T-helper 1 cell treated with Interleukin-12 subunit alpha and Interleukin-12 subunit beta and Interleukin-4 antibody, amounts not matched to agents 30 μg/mL and 1 μg/mL, for 36 hours (primary cell): ENCODE data around the gene RGR.
"Not testable (repeated sequence)": the region's sequence is repeated elsewhere in the genome, so short reads cannot be mapped to it uniquely, and the experiment has no call there.

ENCODE experiments used
- H3K27ac Mint-ChIP-seq: one replicate; pipeline ENCODE4 v1.8.0; 2021; ENCODE audit warnings: mild to moderate bottlenecking, mixed read lengths
- H3K27me3 Mint-ChIP-seq: one replicate; pipeline ENCODE4 v1.8.0; 2021; ENCODE audit warnings: low read depth, mixed read lengths
- H3K36me3 Mint-ChIP-seq: one replicate; pipeline ENCODE4 v1.8.0; 2021; ENCODE audit warnings: low read depth, mixed read lengths
- H3K4me1 Mint-ChIP-seq: one replicate; pipeline ENCODE4 v1.8.0; 2021; ENCODE audit warnings: low read depth, mixed read lengths
- H3K4me3 Mint-ChIP-seq: one replicate; pipeline ENCODE4 v1.8.0; 2021; ENCODE audit warnings: mild to moderate bottlenecking, moderate library complexity, mixed read lengths
- H3K9me3 Mint-ChIP-seq: one replicate; pipeline ENCODE4 v1.8.0; 2021; ENCODE audit warnings: mixed read lengths

The RGR gene

DNA sequence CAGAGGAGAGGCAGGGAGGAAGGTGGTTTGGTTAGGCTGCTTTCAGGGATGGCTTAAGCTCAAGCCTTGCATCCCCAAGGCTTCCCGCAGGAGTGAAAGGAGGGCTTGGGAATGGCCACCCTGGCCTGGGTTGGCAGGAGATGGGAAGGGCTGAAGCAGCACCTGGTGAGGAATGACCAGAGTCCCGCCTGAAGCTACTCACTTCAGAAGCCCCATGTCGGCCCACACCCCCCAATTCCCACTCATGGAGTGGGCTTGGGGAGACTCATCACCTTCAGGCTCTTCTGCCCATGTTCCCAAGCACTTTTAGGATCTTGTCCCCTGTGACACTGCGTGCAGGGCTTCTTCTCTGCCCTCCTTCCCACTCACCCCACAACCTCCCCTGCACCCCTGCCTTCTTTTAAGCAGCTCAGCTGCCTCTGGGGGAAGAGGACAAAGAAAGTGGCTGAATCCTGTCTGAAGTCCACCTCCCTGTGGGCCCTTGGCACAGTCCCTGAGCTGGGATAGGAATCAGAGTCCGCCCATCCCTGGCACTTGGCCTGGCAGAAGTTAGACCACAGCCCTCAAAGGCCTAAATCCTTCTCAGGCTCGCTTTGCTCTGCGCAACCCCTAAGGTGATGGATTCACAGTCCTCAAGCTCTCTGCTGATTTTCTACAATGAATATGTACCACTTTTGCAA lies 16.5 kb downstream of the RGR start:
- Mint-ChIP-seq H3K4me3 (no peak overlapping the region), H3K4me1 (peaks cover 9% of the 10 kb centered on the region), H3K36me3 (no peaks in the 10 kb centered on the region), H3K27ac (no peak overlapping the region), H3K27me3 (peaks cover 21% of the 10 kb centered on the region), H3K9me3 (no peaks in the 10 kb centered on the region)

DNA sequence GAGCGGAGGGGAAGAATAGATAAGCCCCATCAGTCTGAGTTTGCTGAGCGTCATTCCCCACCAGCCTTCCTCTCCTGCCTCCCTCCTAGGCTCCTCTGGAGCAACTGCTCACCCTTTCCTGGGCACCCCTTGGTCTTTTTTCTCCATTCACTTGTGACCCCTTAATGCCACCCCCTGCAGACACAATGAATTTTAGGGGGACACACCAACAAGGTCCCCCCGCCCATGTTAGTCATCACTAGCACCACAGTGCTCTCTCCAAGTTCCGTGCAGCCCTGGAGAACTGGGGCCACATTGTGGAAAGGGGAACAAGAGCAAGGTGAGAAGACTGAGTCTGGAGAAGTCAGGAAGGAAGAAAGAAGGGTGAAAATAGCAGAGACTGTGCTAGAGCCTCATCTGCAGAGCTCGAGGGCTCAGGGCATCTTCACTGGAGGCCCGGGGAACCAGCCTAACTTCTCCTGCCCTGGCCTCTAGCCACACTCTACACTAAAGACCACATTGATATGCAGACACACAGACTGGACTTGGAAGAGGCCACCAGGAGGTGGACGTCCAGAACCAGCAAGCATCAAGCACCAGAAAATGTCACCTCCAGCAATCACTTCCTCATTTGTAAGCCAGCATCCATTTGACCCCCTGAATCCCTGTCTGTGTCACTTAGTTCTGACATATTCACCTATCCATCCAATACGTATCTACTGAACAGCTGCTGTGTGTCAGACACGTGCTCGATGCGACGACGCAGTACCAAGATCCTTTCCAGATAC lies 17.5 kb downstream of the RGR start:
- Mint-ChIP-seq H3K4me3 (no peak overlapping the region), H3K27me3 (peaks cover 21% of the 10 kb centered on the region), H3K36me3 (no peaks in the 10 kb centered on the region), H3K27ac (no peak overlapping the region), H3K4me1 (peaks cover 11% of the 10 kb centered on the region), H3K9me3 (no peaks in the 10 kb centered on the region)

DNA sequence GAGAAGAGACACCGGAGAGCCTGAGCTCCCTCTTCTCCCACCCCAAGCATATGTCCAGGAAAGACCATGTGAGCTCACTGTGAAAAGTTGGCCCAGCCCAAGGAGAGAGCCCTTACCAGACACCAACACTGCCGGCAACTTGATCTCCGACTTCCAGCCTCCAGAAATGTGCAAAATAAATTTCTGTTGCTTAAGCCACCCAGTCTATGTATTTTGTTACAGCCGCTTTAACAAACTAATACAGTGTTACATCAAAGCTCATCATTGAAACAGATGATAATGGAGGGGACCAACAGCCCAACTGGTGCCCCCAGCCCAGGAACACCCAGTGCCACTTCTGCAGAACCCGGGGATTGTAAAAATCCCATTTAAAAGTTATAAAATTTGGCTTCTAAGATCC lies 18.9 kb downstream of the RGR start:
- H3K27ac Mint-ChIP-seq = no peak overlapping the region
- no peaks in the 10 kb centered on the region for H3K9me3 Mint-ChIP-seq
- peaks cover 19% of the 10 kb centered on the region for H3K4me1 Mint-ChIP-seq
- no peak overlapping the region for H3K4me3 Mint-ChIP-seq
- H3K36me3 Mint-ChIP-seq = no peaks in the 10 kb centered on the region
- H3K27me3 Mint-ChIP-seq = peaks cover 25% of the 10 kb centered on the region

DNA sequence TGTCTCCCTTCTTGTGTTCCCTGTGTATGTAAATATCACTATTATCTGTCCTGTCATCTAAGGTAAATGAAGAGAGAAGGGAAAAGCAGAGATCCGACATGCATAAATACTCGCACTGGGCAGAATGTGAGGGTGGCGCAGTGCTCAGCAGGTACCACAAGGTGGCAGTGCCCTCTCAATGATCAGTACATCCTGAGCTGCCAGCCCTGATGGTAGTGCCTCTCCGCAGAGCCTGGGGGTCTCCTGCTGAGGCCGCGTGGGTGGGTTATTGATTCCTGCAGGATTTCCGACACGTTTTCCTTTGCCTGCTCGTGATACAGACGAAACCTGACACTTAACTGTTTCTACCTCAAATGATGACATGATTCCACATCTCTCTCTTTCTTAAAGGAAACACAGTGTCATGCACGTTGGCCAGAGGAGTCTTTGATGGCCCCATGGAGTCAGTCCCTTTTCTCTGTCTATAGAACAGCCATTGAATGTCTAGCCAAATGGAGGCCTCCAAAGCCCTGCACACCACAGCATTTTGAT lies 19.8 kb downstream of the RGR start:
- peaks cover 32% of the 10 kb centered on the region for H3K27me3 Mint-ChIP-seq
- no peak overlapping the region for H3K4me3 Mint-ChIP-seq
- no peaks in the 10 kb centered on the region for H3K9me3 Mint-ChIP-seq
- H3K36me3 Mint-ChIP-seq = no peaks in the 10 kb centered on the region
- no peak overlapping the region for H3K27ac Mint-ChIP-seq
- H3K4me1 Mint-ChIP-seq = peaks cover 21% of the 10 kb centered on the region

DNA sequence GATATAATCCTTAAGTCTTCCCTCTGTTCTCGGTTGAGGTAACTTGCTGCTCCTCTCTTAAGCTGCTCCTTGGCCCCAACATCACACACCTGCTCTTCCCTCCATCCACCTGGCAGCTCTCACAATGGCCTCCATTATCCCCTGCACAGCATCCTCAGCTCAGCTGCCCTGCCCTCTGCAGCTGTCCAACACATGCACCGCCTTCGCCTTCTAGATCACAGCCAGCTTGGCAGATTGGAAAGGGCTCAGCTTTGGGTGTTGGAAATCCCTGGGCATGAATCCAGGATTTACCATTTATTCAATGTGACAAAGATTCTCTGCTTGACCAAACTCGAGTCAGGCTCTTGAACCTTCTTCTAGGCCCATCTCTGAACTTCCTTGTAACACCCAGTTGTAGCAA lies 20.6 kb downstream of the RGR start:
- Mint-ChIP-seq H3K4me1 (peaks cover 21% of the 10 kb centered on the region), H3K9me3 (no peaks in the 10 kb centered on the region), H3K27me3 (peaks cover 30% of the 10 kb centered on the region), H3K36me3 (no peaks in the 10 kb centered on the region), H3K4me3 (no peak overlapping the region), H3K27ac (no peak overlapping the region)

DNA sequence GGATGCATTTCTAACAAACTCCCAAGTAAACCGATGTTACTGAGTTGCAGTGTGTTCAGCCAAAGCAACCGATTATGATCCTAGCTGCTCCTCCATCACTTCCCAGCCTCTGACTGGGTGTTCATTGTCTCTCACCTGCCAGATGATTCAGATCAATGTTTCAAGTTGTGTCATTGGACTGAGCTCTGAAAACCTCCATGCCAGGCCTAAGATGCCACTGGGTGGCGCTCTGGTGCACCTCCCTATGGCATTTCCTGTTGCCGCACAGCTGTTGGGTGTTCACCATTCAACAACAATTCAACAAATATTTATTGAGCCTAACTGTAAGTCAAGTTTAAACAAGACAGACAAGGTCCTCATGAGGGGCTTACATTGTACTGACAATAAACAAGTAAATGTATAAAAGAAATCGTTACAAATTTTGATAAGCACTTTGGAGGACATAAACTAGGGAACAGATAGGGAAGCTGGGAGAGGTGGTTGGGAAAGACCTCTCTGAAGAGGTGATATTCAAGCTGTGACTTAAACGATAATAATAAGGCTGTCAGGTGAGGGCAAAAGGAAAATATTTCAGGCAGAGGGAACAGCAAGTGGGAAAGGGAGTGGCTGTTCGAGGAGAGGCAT lies 22.8 kb downstream of the RGR start:
- no peak overlapping the region for H3K4me3 Mint-ChIP-seq
- H3K27ac Mint-ChIP-seq = peak overlapping the region; percentile 23
- H3K9me3 Mint-ChIP-seq = no peaks in the 10 kb centered on the region
- H3K36me3 Mint-ChIP-seq = no peaks in the 10 kb centered on the region
- peaks cover 26% of the 10 kb centered on the region for H3K4me1 Mint-ChIP-seq
- H3K27me3 Mint-ChIP-seq = peaks cover 29% of the 10 kb centered on the region

DNA sequence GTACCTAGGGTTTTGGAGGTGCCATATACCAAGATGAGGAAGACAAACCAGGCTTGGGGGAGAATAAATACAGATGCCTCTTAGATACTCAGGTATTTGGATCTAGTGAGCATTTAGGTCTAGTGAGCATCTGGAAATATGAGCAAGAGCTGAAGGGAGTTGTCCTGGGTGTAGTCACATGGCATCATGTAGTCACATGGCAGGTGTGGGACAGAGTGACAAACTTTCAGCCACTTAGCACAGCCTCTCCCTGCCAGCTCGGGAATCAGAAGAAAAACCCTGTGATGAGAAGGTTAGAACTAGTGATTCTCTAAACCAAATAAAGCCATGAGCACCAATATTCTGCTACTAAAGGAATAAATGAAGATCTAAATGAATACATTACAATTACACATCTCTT lies 24.3 kb downstream of the RGR start:
- Mint-ChIP-seq H3K4me1 (peaks cover 26% of the 10 kb centered on the region), H3K27ac (no peak overlapping the region), H3K27me3 (peaks cover 20% of the 10 kb centered on the region), H3K9me3 (no peaks in the 10 kb centered on the region), H3K4me3 (no peak overlapping the region), H3K36me3 (no peaks in the 10 kb centered on the region)

DNA sequence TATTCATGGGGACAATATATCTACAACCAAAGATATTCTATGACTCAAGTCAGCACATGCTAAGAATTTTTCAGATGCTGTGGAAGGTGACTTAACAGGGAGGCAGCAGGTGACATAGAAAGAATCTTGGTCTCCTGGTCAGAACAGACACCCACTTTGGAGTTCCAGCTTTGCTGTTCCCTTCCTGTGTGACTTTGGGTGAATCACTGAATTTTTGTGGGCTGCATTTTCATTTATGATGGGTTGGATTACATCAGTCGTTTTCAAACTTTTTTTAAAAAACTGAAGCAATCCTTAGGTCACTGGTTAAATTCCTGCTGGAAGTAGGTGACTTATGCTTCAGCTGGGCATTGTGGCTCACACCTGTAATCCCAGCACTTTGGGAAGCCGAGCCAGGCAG lies 24.9 kb downstream of the RGR start:
- Mint-ChIP-seq H3K27me3 (peaks cover 15% of the 10 kb centered on the region), H3K27ac (no peak overlapping the region), H3K4me3 (no peak overlapping the region), H3K36me3 (no peaks in the 10 kb centered on the region), H3K4me1 (peaks cover 22% of the 10 kb centered on the region), H3K9me3 (no peaks in the 10 kb centered on the region)

DNA sequence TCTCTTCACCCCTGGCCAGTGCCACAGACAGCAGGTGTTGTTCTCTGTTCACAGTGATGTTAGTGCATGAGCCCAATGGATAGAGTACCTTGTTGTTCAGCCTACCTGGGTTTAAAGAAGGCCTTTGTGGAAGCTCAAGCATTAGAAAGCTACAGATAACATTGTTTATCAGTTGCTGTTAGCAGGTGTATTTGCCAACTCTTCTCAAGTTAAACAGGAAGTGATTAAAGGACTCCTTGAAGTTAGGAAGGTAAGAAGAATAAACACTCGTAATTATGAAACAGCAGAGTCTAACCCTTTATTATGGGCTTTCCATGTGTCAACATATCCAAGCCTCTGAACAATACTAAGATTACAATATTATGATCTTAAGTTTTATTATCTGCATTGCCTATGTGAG lies 25.9 kb downstream of the RGR start:
- H3K27me3 Mint-ChIP-seq = peaks cover 15% of the 10 kb centered on the region
- no peak overlapping the region for H3K4me3 Mint-ChIP-seq
- no peak overlapping the region for H3K27ac Mint-ChIP-seq
- H3K4me1 Mint-ChIP-seq = peaks cover 18% of the 10 kb centered on the region
- H3K9me3 Mint-ChIP-seq = no peaks in the 10 kb centered on the region
- no peaks in the 10 kb centered on the region for H3K36me3 Mint-ChIP-seq

DNA sequence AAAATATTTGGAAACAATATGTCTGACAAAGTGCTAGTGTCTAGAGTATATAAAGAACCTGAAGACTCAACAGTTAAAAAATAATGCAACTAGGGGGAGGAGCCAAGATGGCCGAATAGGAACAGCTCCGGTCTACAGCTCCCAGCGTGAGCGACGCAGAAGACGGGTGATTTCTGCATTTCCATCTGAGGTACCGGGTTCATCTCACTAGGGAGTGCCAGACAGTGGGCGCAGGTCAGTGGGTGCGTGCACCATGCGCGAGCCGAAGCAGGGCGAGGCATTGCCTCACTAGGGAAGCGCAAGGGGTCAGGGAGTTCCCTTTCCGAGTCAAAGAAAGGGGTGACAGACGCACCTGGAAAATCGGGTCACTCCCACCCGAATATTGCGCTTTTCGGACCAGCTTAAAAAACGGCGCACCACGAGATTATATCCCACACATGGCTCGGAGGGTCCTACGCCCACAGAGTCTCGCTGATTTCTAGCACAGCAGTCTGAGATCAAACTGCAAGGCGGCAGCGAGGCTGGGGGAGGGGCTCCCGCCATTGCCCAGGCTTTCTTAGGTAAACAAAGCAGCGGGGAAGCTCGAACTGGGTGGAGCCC lies 35.1 kb downstream of the RGR start:
- H3K4me3 Mint-ChIP-seq, H3K4me1 Mint-ChIP-seq, H3K9me3 Mint-ChIP-seq, H3K36me3 Mint-ChIP-seq, H3K27ac Mint-ChIP-seq: not testable (repeated sequence)
- peaks cover 40% of the 10 kb centered on the region for H3K27me3 Mint-ChIP-seq

DNA sequence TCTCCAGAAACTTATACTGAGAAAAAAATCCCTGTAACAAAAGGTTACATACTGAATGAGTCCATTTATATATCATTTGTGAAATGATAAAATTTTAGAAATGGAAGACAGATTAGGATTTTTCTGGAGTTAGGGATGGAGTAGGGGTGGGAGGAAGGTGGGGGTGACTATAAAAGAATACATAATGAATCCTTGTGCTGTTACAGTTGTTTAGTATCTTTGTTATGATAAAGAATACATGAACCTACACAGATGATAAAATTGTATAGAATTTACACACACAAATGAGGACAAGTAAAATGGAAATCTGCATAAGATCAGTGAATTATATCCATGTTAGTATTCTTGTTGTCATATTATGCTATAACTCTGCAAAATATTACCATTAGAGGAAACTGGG lies 41.8 kb downstream of the RGR start:
- no peak overlapping the region for H3K4me3 Mint-ChIP-seq
- no peaks in the 10 kb centered on the region for H3K36me3 Mint-ChIP-seq
- peaks cover 31% of the 10 kb centered on the region for H3K27me3 Mint-ChIP-seq
- no peak overlapping the region for H3K27ac Mint-ChIP-seq
- peaks cover 6% of the 10 kb centered on the region for H3K4me1 Mint-ChIP-seq
- no peaks in the 10 kb centered on the region for H3K9me3 Mint-ChIP-seq

DNA sequence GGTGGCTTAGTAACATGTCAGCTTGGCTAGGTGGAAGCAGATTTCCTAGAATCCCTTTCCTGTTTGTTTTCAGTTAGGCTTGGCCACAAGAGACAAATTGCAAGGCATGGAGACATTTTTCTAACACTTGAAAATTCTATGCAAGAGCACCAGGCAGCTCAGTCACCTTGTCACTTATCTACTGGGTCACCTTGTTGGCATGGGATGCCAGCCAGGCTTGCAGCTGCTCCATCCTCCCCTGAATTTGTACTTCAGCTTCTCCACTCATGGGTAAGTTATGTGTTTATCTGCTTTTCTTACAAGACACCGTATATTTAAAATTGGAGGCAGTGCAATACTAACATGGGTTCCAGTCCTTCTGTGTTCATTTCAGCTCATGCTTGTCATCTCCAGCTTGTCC lies 43.3 kb downstream of the RGR start:
- Mint-ChIP-seq H3K9me3 (no peaks in the 10 kb centered on the region), H3K4me3 (no peak overlapping the region), H3K4me1 (peaks cover 6% of the 10 kb centered on the region), H3K36me3 (no peaks in the 10 kb centered on the region), H3K27ac (no peak overlapping the region), H3K27me3 (peaks cover 31% of the 10 kb centered on the region)

DNA sequence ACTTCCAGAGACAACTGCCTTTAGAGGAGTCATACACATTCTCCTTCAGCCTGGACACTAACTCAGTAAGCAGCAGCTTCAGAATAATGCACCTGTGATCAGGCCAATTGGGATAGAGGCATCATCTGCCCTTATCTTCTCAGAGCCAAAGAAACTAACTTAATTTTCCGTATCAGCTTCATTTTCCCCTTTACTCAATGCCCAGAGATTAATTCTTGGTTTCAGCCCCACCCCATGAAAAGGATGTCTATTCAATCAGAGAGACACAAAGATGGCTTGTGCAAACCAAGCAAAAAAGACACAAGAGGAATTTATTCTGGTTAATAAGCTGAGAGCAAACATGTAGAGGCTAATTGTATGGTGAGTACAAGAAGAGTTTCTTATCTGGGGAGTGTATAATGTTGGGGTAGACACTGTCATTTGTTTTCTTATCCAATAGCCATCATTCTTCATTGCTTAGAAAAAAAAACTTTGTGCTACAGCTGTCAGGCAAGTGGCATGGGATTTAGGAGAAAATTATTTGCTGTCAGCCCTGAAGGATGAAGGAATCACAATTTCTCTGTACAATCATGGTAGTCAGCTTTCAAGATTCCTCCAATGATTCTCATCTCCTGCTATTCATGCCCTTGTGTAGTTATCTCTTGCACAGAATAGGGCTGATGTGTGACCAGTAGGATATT lies 44.8 kb downstream of the RGR start:
- Mint-ChIP-seq H3K27ac (no peak overlapping the region), H3K4me3 (no peak overlapping the region), H3K9me3 (no peaks in the 10 kb centered on the region), H3K4me1 (peaks cover 19% of the 10 kb centered on the region), H3K36me3 (no peaks in the 10 kb centered on the region), H3K27me3 (peaks cover 31% of the 10 kb centered on the region)

DNA sequence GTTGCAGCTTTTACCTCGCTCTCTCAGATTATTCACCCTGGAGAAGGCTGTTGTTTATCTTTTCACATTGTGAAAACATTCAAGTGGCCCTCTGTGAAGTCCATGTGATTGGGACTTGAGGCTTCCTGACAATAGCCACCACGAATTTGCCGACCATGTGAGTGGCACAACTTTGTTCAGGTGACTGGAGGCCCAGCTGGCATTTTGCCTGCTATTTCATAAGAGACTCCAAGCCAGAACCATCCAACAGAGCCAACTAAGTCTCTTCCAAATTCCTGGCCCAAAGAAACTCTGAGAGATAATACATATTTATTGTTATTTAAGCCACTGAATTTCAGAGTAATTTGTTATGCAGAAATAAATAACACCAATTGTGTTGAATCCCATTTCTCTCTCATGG lies 45.4 kb downstream of the RGR start:
- Mint-ChIP-seq H3K27ac (no peak overlapping the region), H3K36me3 (no peaks in the 10 kb centered on the region), H3K4me1 (peaks cover 22% of the 10 kb centered on the region), H3K9me3 (no peaks in the 10 kb centered on the region), H3K27me3 (peaks cover 31% of the 10 kb centered on the region), H3K4me3 (no peak overlapping the region)
